ACC112 (cell line): ENCODE measurements around the gene ZNF425.
"Not testable (repeated sequence)": the region's sequence is repeated elsewhere in the genome, so short reads cannot be mapped to it uniquely, and the experiment has no call there.

Experiments used
- H2AFZ ChIP-seq: fragments of 200-600 bp; sonication (generic); one replicate; pipeline ENCODE4 v1.6.0; 2017; ENCODE audit warnings: antibody characterized with exemption, low read length; ENCODE audit not compliant: unreplicated experiment
- H3K27ac ChIP-seq: fragments of 200-600 bp; sonication (generic); 2 replicates; pipeline ENCODE4 v1.5.1; 2014; ENCODE audit warnings: low read depth, mild to moderate bottlenecking, antibody characterized with exemption, low read length, moderate library complexity
- H3K27me3 ChIP-seq: fragments of 200-600 bp; sonication (generic); 2 replicates; pipeline ENCODE4 v1.6.1; 2014; ENCODE audit warnings: mild to moderate bottlenecking, antibody characterized with exemption, low read length, moderate library complexity, mixed read lengths; ENCODE audit not compliant: insufficient read depth
- H3K36me3 ChIP-seq: fragments of 200-600 bp; sonication (generic); 2 replicates; pipeline ENCODE4 v1.6.1; 2016; ENCODE audit warnings: mild to moderate bottlenecking, antibody characterized with exemption, low read length, moderate library complexity, mixed read lengths; ENCODE audit not compliant: insufficient read depth
- H3K4me1 ChIP-seq: fragments of 200-600 bp; sonication (generic); one replicate; pipeline ENCODE4 v1.6.1; 2016; ENCODE audit warnings: low read length, mixed read lengths; ENCODE audit not compliant: insufficient read depth, unreplicated experiment, control insufficient read depth
- H3K4me3 ChIP-seq: fragments of 200-600 bp; sonication (generic); 2 replicates; pipeline ENCODE4 v1.5.1; 2014; ENCODE audit warnings: mild to moderate bottlenecking, low read depth, low read length
- H3K79me2 ChIP-seq: fragments of 200-600 bp; sonication (generic); one replicate; pipeline ENCODE4 v1.6.0; 2016; ENCODE audit warnings: low read length; ENCODE audit not compliant: control insufficient read depth, unreplicated experiment, insufficient read depth

The ZNF425 gene

GRCh38 chr7:149093228-149093627 lies 32.9 kb downstream of the ZNF425 start:
- H3K4me1 ChIP-seq, result no peaks in the 10 kb centered on the region
- H2AFZ ChIP-seq, result no peak overlapping the region
- peaks cover 9% of the 10 kb centered on the region for H3K79me2 ChIP-seq
- no peaks in the 10 kb centered on the region for H3K27me3 ChIP-seq
- H3K4me3 ChIP-seq, result no peak overlapping the region
- H3K36me3 ChIP-seq, result no peaks in the 10 kb centered on the region
- no peak overlapping the region for H3K27ac ChIP-seq

- peaks cover 15% of the 10 kb centered on the region for H3K79me2 ChIP-seq
- not testable (repeated sequence) for H3K27me3 ChIP-seq, H3K27ac ChIP-seq, H3K36me3 ChIP-seq, H2AFZ ChIP-seq, H3K4me3 ChIP-seq, H3K4me1 ChIP-seq
These were observed 33.9 kb downstream of the ZNF425 start for GRCh38 chr7:149092244-149092643.

- Histone ChIP-seq H3K27ac (peak within 1 kb of the TSS; percentile 62), H3K4me3 (peak within 1 kb of the TSS; percentile 96), H3K27me3 (no peaks in the 10 kb centered on the region), H3K4me1 (no peaks in the 10 kb centered on the region), H3K36me3 (no peaks in the 10 kb centered on the region), H3K79me2 (peaks cover 16% of the 10 kb centered on the region), H2AFZ (peak within 1 kb of the TSS; percentile 91)
These were observed 35.5 kb downstream of the ZNF425 start, which contains the start of gene ZNF786 for GRCh38 chr7:149090397-149091195. TSS of gene ZNF786 (minus strand) at chr7:149090718. CDS start at chr7:149090640, 78 bp downstream.

- Histone ChIP-seq H3K27ac (no peak overlapping the region), H3K36me3 (peaks cover 5% of the 10 kb centered on the region; the same call in 1 of the 2 replicates), H3K79me2 (peaks cover 16% of the 10 kb centered on the region), H3K4me3 (no peak overlapping the region), H3K27me3 (no peaks in the 10 kb centered on the region), H3K4me1 (no peaks in the 10 kb centered on the region), H2AFZ (no peak overlapping the region)
These were observed 38.7 kb downstream of the ZNF425 start for GRCh38 chr7:149087376-149087775.

- Histone ChIP-seq H3K4me3 (no peak overlapping the region), H2AFZ (no peak overlapping the region), H3K4me1 (no peaks in the 10 kb centered on the region), H3K27me3 (no peaks in the 10 kb centered on the region), H3K27ac (no peak overlapping the region), H3K79me2 (peaks cover 16% of the 10 kb centered on the region), H3K36me3 (peaks cover 5% of the 10 kb centered on the region; the same call in 1 of the 2 replicates)
These were observed 40.3 kb downstream of the ZNF425 start for GRCh38 chr7:149085866-149086265.

DNA sequence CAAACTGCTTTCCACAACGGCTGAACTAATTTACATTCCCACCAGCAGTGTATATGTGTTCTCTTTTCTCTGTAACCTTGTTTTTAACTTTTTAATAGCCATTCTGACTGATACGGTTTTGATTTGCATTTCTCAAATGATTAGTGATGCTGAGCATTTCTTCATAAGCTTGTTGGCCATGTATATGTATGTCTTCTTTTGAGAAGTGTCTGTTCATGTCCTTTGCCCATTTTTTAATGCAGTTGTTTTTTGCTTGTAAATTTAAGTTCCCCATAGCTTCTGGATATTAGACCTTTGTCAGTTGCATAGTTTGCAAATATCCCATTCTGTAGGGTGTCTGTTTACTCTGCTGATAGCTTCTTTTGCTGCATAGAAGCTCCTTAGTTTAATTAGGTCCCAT lies 41.7 kb downstream of the ZNF425 start:
- Histone ChIP-seq H3K4me1 (no peaks in the 10 kb centered on the region), H3K27me3 (no peaks in the 10 kb centered on the region), H3K36me3 (peaks cover 5% of the 10 kb centered on the region; the same call in 1 of the 2 replicates), H3K79me2 (peaks cover 10% of the 10 kb centered on the region), H2AFZ (no peak overlapping the region), H3K27ac (no peak overlapping the region), H3K4me3 (no peak overlapping the region)

GRCh38 chr7:149081914-149082313 lies 44.2 kb downstream of the ZNF425 start:
- Histone ChIP-seq H2AFZ (no peak overlapping the region), H3K27ac (no peak overlapping the region), H3K79me2 (no peaks in the 10 kb centered on the region), H3K4me3 (no peak overlapping the region), H3K4me1 (no peaks in the 10 kb centered on the region), H3K36me3 (peaks cover 5% of the 10 kb centered on the region; the same call in 1 of the 2 replicates), H3K27me3 (no peaks in the 10 kb centered on the region)

DNA sequence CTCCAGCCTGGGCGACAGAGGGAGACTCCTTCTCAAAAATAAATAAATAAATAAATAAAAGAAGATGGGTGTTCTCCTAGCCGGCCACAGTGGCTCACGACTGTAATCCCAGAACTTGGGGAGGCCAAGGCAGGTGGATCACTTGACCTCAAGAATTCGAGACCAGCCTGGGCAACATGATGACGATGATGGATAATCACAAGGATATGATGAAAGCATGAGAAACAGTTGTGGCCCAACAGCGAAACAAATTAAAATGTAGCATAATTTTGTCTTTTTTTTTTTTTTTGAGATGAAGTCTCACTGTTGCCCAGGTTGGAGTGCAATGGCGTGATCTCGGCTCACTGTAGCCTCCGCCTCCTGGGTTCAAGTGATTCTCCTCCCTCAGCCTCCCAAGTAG lies 48.5 kb downstream of the ZNF425 start:
- Histone ChIP-seq H3K27me3 (no peaks in the 10 kb centered on the region), H2AFZ (no peak overlapping the region), H3K36me3 (no peaks in the 10 kb centered on the region), H3K79me2 (no peaks in the 10 kb centered on the region), H3K4me3 (no peak overlapping the region), H3K4me1 (no peaks in the 10 kb centered on the region), H3K27ac (no peak overlapping the region)

DNA sequence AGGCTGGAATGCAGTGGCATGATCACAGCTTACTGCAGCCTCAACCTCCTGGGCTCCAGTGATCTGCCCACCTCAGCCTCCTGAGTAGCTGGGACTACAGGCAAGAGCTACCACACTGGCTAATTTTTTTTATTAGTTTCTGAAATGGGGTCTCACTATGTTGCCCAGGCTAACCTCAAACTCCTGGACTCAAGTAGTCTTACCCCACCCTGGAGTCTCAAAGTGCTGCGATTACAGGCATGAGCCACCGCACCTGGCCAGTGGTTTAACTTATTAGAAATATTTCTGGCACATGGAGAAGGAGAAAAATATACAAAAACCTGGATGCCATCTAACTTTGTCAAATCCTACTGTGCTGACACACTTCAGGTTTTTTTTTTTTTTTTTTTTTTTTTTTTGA lies 50.8 kb downstream of the ZNF425 start:
- no peak overlapping the region for H2AFZ ChIP-seq
- peaks cover 5% of the 10 kb centered on the region; the same call in 1 of the 2 replicates for H3K36me3 ChIP-seq
- H3K27me3 ChIP-seq, result no peaks in the 10 kb centered on the region
- no peak overlapping the region for H3K27ac ChIP-seq
- no peaks in the 10 kb centered on the region for H3K79me2 ChIP-seq
- H3K4me3 ChIP-seq, result no peak overlapping the region
- no peaks in the 10 kb centered on the region for H3K4me1 ChIP-seq

- no peak overlapping the region for H3K27ac ChIP-seq
- no peak overlapping the region for H3K4me3 ChIP-seq
- no peaks in the 10 kb centered on the region for H3K79me2 ChIP-seq
- H3K36me3 ChIP-seq, result peaks cover 5% of the 10 kb centered on the region; the same call in 1 of the 2 replicates
- H3K27me3 ChIP-seq, result no peaks in the 10 kb centered on the region
- H3K4me1 ChIP-seq, result no peaks in the 10 kb centered on the region
- H2AFZ ChIP-seq, result no peak overlapping the region
These were observed 51.8 kb downstream of the ZNF425 start for GRCh38 chr7:149074116-149074885.
